Embryonic facial prominence (tissue), 1 donor: ENCODE measurements around the gene ITGA8.
"Not testable (repeated sequence)": the region's sequence is repeated elsewhere in the genome, so short reads cannot be mapped to it uniquely, and the experiment has no call there.

Source experiments
- DNase-seq: peaks from one replicate; pipeline ENCODE4 v3.0.0-alpha.2; 2016; ENCODE audit errors: extremely low spot score

The ITGA8 gene

DNA sequence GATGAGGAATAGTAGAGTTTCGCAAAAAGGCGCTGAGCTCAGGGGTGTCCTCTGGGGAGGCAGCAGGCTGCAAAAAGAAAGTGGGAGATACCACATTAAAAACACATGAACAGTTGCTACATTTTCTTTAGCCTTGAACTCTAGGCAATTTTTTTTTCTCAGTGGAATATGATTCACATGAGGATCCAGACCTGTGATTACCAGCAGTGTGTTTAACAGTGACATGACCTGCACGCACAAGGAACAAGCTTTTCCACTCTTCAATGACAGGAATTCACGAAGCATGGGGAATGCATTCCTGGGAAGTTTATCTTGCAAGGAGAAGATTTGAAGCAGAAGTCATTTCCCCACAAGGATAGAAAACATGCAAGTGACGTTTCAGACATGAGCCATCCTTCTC lies 161.6 kb downstream of the ITGA8 start:
- DNase-seq = no peak

DNA sequence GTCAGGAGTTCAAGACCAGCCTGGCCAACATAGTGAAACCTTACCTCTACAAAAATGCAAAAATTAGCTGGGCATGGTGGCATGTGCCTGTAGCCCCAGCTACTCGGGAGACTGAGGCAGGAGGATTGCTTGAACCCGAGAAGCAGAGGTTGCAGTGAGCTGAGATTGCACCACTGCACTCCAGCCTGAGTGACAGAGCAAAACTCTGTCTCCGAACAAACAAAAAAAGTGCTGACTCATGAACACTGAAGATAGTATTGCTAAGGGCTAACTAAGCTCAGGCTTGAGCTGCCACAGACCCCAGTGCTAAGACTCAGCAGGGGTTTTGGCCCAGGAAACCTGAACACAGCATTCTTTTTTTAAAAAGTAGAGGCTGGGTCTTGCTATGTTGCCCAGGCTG lies 162.6 kb downstream of the ITGA8 start:
- not testable (repeated sequence) for DNase-seq

DNA sequence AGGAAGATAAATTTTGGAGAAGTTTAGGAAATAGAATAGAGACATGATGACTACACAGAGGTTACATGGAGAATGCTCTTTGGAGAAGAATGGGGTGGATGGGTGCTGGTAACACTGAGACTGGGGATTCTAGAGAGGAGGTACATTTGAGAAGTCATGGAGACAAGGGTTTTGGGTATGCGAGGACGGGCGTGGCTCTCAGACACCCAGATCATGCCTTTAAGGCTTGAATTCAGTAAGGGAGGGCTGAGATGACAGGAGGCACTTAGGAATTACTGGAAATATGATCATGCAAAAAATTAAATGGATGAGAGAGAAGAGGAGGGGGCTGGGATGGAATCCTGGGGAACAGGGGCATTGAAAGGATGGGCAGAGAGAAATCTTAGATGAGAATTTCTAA lies 168.8 kb downstream of the ITGA8 start:
- DNase-seq = no peak

DNA sequence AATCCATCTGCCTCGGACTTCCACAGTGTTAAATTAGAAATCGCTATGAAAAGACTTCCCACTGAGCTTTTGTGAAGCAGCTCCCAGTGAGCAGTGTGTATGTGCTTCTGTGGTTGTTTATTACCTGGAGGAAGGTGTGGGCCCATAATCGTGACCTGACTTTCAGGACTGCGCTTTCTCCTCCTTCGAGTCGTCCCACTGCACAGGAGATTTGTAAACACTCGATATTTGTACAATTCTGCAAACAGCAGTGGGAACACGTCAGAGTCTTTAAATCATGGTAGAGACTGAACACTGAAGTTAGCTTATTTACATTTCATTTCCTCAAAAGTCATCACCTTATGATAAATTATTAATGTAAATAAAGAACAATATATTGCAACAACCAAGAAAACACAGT lies 171.4 kb downstream of the ITGA8 start:
- no peak for DNase-seq

DNA sequence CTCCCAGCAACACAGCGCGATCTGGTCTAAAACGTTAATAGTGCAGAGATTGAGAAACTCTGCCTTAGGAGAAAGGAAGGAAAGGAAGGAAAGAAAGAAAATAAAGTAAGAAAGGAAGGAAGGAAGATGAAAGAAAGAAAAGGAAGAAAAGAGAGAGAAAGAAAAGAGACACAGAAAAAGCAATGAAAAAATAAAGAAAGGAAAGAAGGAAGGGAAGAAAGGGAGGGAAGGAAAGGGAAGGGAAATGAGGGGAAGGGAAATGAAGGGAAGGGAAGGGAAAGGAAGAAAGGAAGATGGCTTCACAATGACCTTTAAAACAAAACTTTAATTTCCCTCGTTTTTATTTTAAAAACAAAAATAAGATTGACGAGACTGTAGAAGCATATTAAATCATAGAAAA lies 173.1 kb downstream of the ITGA8 start:
- no peak for DNase-seq

DNA sequence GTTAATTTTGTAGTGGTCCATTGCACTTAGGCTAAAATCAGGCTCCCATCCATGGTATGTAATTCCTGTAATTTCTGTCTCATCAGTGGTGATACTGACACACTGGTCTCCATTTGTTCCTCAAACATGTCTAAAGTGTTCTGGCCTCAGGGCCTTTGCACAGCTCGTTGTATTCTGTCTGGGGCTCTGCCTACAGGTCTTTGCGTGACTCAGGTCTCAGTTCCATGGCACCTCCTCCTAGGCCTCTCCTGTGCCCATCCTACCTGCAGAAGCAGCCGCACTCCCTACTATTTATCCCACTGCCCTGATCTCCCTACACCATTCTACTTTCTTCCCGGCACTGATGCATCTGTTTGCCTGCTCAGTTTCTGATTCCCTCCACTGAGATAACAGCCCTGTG lies 173.8 kb downstream of the ITGA8 start:
- no peak for DNase-seq

DNA sequence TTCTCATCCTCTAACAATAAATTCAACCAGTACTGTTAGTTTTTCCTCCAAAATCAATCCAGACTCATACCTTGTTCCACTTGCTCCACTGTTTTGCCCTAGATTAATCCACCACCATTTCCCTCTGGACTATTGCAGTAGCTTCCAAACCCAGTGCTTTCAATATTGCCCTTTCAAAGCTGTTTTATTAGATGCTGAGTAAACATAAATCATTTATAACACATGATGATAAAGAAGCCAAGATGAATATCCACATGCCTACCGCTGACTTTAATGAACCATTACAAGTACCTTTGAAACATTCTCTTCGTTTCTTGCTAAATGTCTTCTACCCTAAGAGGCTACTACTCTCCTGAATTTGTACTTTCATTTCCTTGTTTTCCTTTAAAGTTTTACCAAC lies 174.5 kb downstream of the ITGA8 start:
- DNase-seq = no peak

DNA sequence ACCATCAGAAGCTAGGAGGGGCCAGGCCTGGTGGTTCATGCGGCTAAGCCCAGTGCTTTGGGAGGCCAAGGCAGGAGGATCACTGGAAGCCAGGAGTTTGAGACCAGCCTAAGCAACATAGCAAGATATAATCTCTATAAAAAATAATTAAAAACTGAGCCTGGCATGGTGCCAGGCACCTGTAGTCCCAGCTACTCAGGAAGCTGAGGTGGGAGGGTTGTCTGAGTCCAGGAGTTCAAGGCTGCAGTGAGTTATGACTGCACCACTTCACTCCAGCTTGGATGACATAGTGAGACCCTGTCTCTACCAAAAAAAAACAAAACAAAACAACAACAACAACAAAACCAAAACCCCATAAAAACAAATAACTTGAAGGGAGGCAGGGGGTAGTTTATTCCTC lies 175.7 kb downstream of the ITGA8 start:
- no peak for DNase-seq

DNA sequence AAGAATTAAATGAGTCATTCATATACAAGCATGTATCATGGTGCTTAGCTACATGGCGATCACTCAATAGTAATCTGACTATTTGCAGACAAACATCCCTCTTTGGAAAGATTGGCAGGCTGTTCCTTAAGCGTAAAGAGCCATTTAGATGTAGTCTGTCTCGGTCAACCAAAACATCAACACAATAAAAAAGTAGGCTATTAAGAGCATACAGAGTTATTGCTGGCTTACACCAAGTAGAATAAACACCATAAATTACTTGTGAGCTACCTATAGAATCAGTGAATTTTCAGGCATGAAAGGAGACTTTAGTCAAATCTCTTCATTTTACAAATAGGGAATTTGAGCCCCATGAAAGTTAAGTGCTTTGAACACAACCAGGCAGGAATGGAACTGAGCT lies 176.9 kb downstream of the ITGA8 start:
- DNase-seq = no peak

GRCh38 chr10:15541376-15541775 lies 178.3 kb downstream of the ITGA8 start:
- DNase-seq = no peak

- DNase-seq = no peak
Observed at GRCh38 chr10:15540727-15541126, 179.0 kb downstream of the ITGA8 start.

GRCh38 chr10:15539262-15539661 lies 180.5 kb downstream of the ITGA8 start:
- no peak for DNase-seq

GRCh38 chr10:15534928-15535538 lies 184.7 kb downstream of the ITGA8 start:
- DNase-seq = not testable (repeated sequence)

DNA sequence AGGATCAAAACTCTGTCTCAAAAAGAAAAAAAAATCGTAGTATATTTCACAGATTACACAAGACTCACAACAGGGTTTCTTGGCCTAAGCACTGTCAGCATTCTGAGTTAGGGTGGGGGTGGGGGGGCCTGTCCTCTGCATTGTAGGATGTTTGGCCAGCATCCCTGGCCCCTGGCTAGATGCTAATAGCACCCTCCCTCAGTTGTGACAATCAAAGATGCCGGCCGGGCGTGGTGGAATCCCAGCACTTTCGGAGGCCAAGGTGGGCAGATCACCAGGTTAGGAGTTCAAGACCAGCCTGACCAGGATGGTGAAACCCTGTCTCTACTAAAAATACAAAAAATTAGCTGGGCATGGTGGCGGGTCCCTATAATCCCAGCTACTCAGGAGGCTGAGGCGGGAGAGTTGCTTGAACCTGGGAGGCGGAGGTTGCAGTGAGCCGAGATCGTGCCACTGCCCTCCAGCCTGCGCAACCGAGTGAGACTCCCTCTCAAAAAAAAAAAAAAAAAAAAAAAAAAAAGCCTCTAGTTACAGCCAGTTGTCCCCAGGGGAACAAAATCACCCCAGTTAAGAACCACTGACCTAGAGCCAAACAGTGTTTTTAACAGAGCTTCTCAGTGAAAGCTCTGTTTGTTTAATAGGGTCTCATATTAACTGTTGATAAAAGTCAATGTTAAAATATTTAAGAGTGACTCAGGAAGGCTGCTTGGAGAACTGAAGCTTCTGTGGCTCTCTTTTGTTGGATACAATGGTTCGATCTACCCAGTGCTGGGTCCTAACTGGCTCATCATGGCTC lies 187.6 kb downstream of the ITGA8 start:
- DNase-seq = no peak

DNA sequence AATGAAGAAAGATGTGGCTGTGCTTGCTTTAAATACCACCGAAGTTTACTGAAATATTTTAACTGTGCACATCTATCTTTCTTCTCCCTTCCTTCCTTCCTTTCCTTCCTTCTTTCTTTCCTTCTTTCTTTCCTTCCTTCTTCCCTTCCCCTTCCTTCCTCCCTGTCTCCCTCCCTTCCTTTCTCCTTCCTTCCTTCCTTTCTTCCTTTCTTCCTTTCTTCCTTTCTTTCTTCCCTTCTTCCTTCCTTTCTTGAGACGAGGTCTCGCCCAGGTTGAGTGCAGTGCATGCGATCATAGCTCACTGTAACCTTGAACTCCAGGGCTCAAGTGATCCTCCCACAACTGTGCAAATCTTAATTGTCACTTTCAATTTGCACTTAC lies 190.9 kb downstream of the ITGA8 start:
- DNase-seq = no peak

DNA sequence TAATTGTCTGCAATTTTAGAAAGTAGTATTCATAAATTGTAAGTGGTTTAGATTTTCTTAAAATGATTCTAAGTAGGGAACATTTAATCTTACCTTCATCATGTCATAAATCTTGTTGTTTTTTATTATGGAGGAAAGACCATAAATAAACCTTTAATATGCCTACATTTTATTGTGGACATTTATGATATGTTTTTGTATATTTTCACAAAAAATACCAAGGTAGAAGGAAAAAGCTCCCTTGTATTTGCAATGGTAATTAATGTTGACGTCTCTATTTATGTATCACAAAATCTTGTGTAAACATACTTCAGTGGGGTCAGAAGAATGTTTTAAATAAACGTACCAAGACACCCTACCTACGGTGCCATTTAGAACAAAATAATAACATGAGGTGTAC lies 193.0 kb downstream of the ITGA8 start:
- no peak for DNase-seq

DNA sequence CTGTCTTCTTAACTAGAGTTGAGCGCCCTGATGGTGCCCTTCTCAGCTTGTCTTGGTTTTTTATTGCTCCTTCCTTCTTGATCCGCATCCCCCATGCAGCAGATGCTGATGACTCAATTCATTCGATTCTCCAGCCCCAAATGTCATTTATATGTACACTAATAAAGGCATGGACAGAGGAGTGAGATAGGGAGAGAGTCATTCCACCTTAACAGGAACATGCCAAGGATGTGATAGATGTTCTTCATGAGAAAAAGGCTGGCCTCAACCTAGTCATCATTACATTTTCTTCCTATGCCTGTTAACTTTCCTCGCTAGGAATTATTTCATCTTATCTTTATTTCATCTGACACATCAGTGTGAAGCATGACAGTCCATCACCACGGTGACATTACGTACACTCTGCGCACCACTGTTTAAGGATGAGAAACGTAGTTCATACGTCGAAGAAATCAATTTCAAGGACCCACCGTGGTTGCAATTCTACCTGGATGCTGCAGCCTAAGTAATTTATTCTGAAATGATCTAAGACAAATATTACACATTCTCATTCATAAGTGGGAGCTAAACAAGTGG lies 198.3 kb downstream of the ITGA8 start:
- DNase-seq = no peak

DNA sequence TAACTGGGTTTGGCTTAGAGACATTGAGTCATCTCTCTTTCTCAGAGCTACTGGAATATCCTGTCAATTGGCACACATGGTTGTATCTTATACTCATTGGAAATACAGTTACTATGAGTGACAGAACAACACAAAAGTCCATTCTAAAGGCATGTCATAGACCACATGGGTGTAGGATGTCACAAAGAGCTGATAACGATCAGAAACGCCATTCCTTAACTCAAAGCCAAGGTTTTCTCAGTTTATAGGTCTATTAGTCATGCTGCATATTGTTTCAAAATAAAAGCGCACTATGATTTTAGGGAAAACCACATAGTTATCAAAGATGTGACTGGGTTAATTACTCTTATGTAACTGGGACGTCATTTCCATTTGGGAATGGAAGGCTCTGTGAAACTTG lies 201.5 kb downstream of the ITGA8 start:
- no peak for DNase-seq

DNA sequence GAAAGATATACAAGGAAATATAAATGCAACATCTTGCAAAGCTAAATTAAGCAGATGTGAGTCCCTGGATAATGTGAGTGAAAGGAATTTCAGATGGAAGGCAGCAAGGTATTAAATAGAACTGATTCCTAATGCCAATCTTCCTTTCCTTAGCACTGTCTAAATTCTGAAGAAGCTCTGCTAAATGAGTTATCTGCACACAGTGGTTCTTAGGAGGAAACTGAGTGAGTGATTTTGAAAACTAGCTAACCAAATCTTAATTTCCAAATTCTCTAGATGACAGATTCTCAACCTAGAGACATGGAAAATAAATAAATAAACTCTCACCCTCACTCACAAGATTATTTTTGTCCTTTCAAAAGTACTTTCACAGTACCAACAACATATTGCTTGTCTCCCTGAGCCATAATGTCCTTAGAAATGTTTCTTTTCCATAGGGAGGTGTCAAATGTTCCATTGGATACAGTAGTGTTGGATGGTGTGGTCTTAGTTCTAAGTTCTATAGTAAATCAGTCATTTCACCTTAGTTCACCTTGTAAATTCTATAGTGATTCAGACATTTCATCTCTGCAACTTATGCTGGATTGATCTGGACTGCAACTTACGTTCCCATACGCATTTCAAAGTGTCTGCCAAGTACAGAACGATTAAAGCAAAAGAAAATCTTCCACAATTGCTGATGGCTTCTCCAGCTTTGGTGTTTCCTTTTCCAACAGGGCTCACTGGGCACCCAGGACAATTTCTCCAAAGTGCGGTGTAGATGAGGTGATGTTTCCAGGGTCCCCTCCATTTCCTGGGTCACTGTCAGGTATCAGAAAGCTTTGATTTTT lies 203.3 kb downstream of the ITGA8 start:
- DNase-seq = no peak

DNA sequence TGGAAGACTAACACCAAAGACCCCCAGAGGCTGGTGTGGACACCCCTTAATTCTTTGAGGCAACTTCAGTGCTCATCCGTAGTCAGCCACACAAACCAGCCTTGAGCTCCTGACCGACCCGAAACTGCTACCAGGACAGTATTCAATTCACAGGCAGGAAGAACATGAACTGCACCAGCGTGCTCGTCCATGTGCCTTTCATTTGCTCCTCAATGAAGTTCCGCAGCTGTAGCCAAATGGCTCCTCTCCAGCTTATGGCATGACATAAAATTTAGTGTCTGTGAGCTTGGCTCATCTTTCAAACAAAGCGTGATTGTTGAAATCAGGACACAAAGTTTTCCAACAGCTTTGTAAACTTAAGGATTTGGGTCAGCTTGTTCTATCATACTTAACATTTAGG lies 204.5 kb downstream of the ITGA8 start:
- DNase-seq = peak; percentile 17

GRCh38 chr10:15510963-15511362 lies 208.8 kb downstream of the ITGA8 start:
- no peak for DNase-seq

DNA sequence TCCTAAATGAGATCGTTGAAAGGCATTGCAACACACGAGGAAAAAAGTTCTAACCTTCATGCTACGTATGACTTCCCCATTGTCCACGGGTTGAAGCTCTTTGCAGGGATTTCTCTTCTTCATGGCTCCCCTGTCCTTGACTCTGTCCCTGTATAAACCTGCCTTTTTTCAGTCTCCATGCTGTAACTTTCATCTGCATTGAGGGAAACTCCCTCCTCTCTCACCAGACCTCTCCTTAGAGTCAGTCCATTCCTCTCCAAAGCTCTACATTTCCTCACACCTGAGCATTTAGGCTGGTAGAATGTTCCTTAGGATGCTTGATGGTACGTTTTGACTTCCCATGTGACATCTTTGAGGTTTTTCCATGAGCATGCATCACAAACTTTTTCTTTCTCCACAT lies 214.4 kb downstream of the ITGA8 start:
- DNase-seq = no peak
